ENCODE data around the gene KMT2C.
A peak's percentile ranks its signal among the peaks of the same experiment; 100 is the strongest.
"Not testable (repeated sequence)": the region's sequence is repeated elsewhere in the genome, so short reads cannot be mapped to it uniquely, and the experiment has no call there.

The KMT2C gene

DNA sequence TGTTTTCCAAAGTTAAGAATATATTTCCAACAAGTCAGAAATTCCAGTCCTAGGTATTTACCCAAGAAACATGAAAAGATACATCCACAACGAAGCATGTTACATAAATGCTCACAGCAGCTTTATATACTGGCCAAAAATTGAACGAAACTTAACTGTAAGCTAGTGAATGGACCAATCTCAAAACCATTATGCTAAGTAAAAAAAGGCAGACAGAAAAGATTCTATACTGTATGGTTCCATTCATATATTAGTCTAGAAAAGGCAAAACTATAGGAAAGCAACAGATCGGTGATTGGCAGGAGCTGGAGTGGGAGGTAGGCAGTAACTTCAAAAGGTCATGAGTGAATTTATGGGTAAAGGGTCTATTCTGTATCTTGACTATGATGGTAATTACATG, 150.8 kb downstream of the KMT2C start:
- not testable (repeated sequence) for H3K4me3 Mint-ChIP-seq; H3K27me3 Mint-ChIP-seq; H3K4me1 Mint-ChIP-seq (ENCODE audit: low read depth); H3K27ac Mint-ChIP-seq; H3K9me3 Mint-ChIP-seq
- peaks cover 25% of the 10 kb centered on the region for H3K36me3 Mint-ChIP-seq (ENCODE audit: low read depth)

DNA sequence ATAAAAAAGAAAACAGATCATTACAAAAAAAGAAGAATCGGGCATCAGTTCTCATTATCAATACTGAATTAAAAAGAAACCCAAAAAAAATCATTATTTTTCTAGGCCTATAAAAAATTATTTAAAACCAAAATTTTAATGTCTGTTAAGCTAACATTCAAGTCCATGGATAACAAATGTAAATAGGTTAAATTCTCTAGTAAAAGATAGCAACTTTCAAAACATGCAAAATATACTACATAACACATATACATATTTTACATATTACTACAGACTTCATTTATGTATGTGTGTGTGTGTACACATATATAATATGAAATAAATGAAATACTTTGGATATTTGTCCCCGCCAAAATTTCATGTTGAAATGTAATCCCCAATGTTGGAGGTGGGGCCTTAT, 158.1 kb downstream of the KMT2C start:
- H3K36me3 Mint-ChIP-seq (ENCODE audit: low read depth): peaks cover 19% of the 10 kb centered on the region
- H3K4me1 Mint-ChIP-seq (ENCODE audit: low read depth); H3K27me3 Mint-ChIP-seq; H3K27ac Mint-ChIP-seq; H3K4me3 Mint-ChIP-seq; H3K9me3 Mint-ChIP-seq: not testable (repeated sequence)

DNA sequence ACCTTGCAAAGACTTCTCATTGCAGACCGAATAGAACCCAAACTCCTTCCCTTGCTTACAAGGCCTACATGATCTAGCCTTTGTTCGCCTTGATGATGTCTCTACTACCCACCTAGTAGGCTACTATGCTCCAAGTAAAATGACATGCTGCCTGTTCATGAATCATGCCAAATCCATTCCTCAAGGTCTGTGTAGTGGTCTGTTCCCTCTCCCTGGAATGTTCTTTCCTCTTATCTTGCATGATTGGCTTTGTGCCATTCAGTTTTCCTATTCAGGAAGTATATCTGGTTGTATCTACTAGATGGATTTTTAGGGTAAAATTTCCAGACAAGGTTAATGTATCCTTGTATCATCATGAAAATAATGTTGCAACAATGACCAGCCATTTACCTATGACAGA, 165.4 kb downstream of the KMT2C start:
- H3K4me1 Mint-ChIP-seq (ENCODE audit: low read depth); H3K9me3 Mint-ChIP-seq; H3K27me3 Mint-ChIP-seq; H3K4me3 Mint-ChIP-seq; H3K27ac Mint-ChIP-seq: not testable (repeated sequence)
- peaks cover 48% of the 10 kb centered on the region for H3K36me3 Mint-ChIP-seq (ENCODE audit: low read depth)

DNA sequence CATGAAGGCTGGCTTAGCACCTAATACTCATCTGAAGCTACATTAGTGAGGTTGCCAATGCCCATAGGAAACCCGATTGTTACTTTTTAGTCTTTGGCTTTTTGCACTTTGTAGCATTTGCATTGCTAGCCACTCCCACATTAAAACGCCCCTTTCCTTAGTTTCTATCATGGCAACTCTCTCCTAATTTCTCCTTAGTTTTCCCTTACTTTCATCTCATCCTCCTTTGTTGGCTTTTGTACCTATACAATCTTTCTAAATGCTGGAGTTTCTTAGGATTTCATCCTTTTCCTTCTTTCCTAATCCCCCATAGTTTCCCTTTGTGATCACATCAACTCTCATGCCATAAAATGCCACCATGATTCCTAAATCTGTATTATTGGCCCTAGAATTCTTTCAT, 168.9 kb downstream of the KMT2C start:
- not testable (repeated sequence) for H3K4me1 Mint-ChIP-seq (ENCODE audit: low read depth); H3K9me3 Mint-ChIP-seq; H3K4me3 Mint-ChIP-seq; H3K27me3 Mint-ChIP-seq
- Mint-ChIP-seq H3K27ac (peak overlapping the region; percentile 1), H3K36me3 (ENCODE audit: low read depth) (peaks cover 53% of the 10 kb centered on the region)

DNA sequence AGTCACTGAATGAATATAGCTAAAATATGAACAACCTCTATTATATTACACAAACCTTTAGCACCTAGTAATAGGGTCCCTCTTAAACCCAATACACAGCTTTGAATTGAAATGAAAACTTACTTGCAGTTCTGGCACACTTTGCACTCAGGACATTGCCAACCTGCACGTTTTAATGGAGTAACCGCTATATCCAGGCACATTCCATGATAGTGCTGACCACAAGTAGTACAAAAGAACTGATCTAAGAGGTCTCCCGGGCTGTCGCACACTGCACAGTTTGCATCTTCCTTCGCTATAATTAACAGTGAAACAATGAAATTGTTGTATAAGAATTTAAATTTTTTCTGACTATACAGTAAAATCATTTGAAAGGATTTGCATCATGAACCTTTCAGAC, 170.9 kb downstream of the KMT2C start:
- H3K4me1 Mint-ChIP-seq (ENCODE audit: low read depth); H3K27ac Mint-ChIP-seq; H3K9me3 Mint-ChIP-seq; H3K4me3 Mint-ChIP-seq; H3K27me3 Mint-ChIP-seq: not testable (repeated sequence)
- peaks cover 39% of the 10 kb centered on the region for H3K36me3 Mint-ChIP-seq (ENCODE audit: low read depth)

DNA sequence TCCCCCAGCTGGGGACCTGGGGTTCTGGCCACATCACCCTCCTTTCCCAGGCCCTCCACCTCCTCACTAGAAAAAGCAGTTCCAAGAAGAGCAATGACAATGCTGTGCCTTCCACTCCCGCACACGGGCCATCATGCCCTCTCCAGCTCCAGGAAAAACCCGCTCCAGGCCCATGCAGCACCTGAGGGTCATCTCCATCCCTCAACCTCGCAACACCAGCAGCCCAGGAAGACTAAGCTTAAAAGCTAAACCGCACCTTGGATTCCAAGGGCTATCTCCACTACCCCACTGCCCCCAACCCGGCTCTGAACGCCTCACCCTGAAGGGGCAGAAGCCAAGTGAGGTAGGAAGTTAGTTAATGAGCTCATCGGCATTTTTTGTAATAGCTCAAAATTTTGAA, 173.7 kb downstream of the KMT2C start:
- peaks cover 38% of the 10 kb centered on the region for H3K36me3 Mint-ChIP-seq (ENCODE audit: low read depth)
- not testable (repeated sequence) for H3K27me3 Mint-ChIP-seq; H3K4me1 Mint-ChIP-seq (ENCODE audit: low read depth); H3K9me3 Mint-ChIP-seq; H3K4me3 Mint-ChIP-seq; H3K27ac Mint-ChIP-seq

DNA sequence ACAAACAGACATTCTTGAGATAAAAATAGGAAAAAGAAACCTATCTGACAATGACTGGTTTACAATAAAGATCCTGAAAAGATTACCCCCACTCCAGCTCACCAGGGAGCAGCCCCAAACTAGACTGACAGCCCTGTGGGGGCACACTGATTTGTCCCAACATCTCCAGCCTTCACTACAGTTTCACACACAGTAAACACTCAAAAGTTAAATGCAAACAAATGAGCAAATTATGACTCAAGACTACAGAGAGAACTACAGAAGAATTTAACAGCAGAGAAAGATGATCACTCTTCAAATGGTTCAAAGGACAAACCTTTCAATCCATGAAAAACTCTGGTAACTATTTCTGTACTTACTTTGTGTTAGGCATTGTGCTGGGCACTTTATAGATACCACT, 176.2 kb downstream of the KMT2C start:
- not testable (repeated sequence) for H3K4me1 Mint-ChIP-seq (ENCODE audit: low read depth); H3K4me3 Mint-ChIP-seq; H3K27ac Mint-ChIP-seq; H3K9me3 Mint-ChIP-seq; H3K27me3 Mint-ChIP-seq
- H3K36me3 Mint-ChIP-seq (ENCODE audit: low read depth): peaks cover 40% of the 10 kb centered on the region

DNA sequence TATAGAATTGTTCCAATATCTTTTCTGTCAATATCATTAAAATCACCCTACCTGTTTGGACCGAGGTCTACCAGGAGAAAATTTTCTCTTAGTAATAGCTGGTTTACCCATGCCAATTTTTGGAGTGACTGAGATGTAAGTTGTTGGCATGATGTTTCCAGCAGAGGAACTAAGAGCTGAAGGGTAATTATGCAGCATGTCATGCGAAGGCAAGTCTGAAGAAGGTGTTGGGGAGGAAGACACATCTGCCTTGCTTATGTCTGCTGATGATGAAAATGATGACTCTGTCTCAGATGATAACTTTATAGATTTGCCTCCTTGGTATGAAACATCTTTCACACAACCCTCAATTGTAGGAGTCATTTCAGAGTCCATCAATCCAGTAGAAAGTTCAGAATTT, 188.0 kb downstream of the KMT2C start:
- H3K27me3 Mint-ChIP-seq; H3K4me3 Mint-ChIP-seq; H3K27ac Mint-ChIP-seq; H3K4me1 Mint-ChIP-seq (ENCODE audit: low read depth); H3K9me3 Mint-ChIP-seq: not testable (repeated sequence)
- peaks cover 60% of the 10 kb centered on the region for H3K36me3 Mint-ChIP-seq (ENCODE audit: low read depth)

DNA sequence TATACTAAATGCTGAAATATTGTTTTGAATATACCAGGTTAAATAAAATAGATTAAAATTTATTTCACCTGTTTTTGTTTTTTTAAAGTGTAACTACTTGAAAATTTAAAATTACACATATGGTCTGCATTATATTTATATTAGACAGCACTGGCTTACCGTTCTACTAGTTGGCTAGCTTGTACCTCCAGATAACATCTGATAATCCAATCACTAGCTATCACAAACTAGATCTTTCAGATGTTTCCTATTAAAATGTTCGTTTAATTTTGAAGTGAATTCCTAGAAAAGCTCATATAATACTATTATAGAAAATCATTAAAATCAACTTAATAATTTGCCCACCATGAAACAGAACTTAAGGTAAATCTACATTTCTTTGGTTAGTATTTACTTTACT, 190.4 kb downstream of the KMT2C start:
- H3K4me1 Mint-ChIP-seq (ENCODE audit: low read depth); H3K9me3 Mint-ChIP-seq; H3K27ac Mint-ChIP-seq; H3K4me3 Mint-ChIP-seq; H3K27me3 Mint-ChIP-seq: not testable (repeated sequence)
- H3K36me3 Mint-ChIP-seq (ENCODE audit: low read depth): peaks cover 46% of the 10 kb centered on the region

DNA sequence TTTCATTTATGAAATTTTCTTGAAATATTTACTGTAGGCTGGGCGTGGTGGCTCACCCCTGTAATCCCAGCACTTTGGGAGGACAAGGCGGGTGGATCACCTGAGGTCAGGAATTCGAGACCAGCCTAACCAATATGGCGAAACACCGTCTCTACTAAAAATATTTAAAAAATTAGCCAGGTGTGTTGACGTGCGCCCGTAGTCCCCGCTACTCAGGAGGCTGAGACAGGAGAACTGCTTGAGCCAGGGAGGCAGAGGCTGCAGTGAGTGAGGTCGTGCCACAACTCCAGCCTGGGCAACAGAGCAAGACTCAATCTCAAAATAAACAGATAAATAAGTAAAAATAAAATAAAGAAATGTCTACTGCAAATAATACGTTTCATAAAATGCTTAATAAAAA, 192.3 kb downstream of the KMT2C start:
- not testable (repeated sequence) for H3K4me1 Mint-ChIP-seq (ENCODE audit: low read depth); H3K27ac Mint-ChIP-seq; H3K4me3 Mint-ChIP-seq; H3K27me3 Mint-ChIP-seq; H3K9me3 Mint-ChIP-seq
- peaks cover 34% of the 10 kb centered on the region for H3K36me3 Mint-ChIP-seq (ENCODE audit: low read depth)

DNA sequence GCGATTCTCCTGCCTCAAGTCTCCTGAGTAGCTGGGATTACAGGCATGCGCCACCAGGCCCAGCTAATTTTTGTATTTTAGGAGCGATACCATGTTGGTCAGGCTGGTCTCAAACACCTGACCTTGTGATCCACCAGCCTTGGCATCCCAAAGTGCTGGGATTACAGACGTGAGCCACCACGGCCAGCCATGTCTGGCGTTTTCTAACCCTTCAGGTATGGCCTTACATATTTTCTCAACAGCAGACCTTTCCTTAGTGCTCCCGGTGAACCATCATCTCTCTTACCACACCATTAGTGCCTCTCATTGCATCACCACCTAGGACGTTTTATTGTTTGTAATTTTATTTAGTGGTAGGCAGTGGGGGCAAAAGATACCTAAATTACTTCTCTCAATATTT, 194.5 kb downstream of the KMT2C start:
- H3K36me3 Mint-ChIP-seq (ENCODE audit: low read depth): peaks cover 24% of the 10 kb centered on the region
- H3K9me3 Mint-ChIP-seq; H3K4me1 Mint-ChIP-seq (ENCODE audit: low read depth); H3K27ac Mint-ChIP-seq; H3K27me3 Mint-ChIP-seq; H3K4me3 Mint-ChIP-seq: not testable (repeated sequence)

DNA sequence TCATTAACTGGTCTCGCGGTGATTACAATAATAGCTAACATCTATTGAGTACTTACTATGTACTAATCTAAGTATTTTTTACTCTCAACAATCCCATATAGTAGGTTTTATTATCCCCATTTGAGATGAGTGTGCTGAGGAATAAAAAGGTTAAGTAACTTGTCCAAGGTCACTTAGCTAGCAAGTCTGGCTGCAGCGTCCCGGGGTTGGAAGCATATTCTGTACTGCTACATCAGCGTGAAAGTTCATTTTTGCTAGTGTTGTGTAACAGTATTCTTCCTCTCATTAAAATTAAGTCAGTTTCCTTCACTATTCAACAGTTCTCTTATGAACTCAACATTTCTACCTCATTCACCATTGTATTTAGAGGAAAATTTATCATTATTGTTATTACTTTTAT, 199.5 kb downstream of the KMT2C start:
- not testable (repeated sequence) for H3K27me3 Mint-ChIP-seq; H3K9me3 Mint-ChIP-seq; H3K4me1 Mint-ChIP-seq (ENCODE audit: low read depth); H3K4me3 Mint-ChIP-seq; H3K27ac Mint-ChIP-seq
- peaks cover 24% of the 10 kb centered on the region for H3K36me3 Mint-ChIP-seq (ENCODE audit: low read depth)

DNA sequence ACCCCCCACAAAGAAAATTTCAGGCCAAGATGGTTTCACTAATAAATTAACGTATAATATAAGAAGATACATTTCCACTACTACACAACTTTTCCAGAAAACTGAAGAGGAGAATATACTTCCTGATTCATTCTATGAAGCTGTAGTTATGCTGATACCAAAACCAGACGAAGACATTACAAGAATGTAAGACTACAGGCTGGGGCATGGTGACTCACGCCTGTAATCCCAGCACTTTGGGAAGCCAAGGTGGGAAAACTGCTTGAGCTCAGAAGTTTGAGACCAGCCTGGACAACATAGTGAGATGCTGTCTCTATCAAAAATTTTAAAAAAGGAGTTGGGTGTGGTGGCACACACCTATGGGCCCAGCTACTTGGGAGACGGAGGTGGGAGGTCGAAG, 201.4 kb downstream of the KMT2C start:
- not testable (repeated sequence) for H3K9me3 Mint-ChIP-seq; H3K4me3 Mint-ChIP-seq; H3K27ac Mint-ChIP-seq; H3K27me3 Mint-ChIP-seq; H3K4me1 Mint-ChIP-seq (ENCODE audit: low read depth)
- H3K36me3 Mint-ChIP-seq (ENCODE audit: low read depth): peaks cover 28% of the 10 kb centered on the region

DNA sequence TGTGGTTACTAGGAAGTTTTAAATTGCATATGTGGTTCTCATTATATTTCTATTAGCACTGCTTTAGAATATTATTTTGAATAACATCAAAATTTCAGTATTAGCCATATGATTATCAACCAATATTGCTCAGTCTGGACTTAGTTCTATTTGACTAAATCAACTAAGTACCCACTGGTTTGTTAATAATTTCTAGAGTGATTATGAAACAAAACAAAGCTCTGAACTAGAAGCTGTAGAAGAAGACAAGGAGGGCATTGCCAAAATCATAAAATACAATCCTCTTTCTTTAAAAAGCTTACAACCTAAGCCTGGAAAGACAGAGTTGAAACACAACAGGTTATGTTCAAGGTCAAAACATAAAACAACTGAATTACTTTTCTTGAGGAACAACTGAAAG, 204.7 kb downstream of the KMT2C start:
- H3K4me3 Mint-ChIP-seq: no peak overlapping the region
- peaks cover 35% of the 10 kb centered on the region for H3K36me3 Mint-ChIP-seq (ENCODE audit: low read depth)
- no peaks in the 10 kb centered on the region for H3K9me3 Mint-ChIP-seq
- H3K27ac Mint-ChIP-seq: no peak overlapping the region
- H3K4me1 Mint-ChIP-seq (ENCODE audit: low read depth): no peaks in the 10 kb centered on the region
- H3K27me3 Mint-ChIP-seq: no peaks in the 10 kb centered on the region

DNA sequence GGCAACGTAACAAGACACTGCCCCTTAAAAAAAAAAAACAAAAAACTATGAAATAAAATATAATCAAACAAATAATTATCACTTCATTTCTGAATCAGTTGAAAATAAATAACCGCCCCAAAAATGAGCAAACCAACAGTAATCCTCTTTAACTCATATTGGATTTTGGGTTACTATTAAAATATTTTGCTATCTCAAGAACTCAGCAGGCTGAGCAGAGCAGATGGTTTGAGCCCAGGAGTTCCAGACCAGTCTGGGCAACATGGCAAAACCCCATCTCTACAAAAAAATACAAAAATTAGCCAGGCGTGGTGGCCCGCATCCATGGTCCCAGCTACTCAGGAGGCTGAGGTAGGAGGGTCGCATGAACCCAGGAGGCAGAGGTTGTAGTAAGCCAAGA, 216.2 kb downstream of the KMT2C start:
- not testable (repeated sequence) for H3K27me3 Mint-ChIP-seq; H3K27ac Mint-ChIP-seq; H3K4me3 Mint-ChIP-seq; H3K4me1 Mint-ChIP-seq (ENCODE audit: low read depth); H3K9me3 Mint-ChIP-seq
- peaks cover 22% of the 10 kb centered on the region for H3K36me3 Mint-ChIP-seq (ENCODE audit: low read depth)

DNA sequence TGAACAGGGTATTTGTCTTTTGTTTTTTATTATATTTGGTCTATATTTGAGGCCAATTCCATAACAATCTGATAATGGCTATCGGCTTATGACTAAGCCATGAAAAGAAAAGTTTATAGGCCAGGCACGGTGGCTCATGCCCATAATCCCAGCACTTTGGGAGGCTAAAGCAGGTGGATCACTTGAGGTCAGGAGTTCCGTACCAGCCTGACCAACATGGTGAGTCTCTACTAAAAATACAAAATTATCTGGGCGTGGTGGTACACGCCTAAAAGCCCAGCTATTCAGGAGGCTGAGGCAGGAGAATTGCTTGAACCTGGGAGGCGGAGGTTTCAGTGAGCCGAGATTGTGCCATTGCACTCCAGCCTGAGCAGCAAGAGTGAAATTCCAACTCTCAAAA, 227.0 kb downstream of the KMT2C start:
- not testable (repeated sequence) for H3K27ac Mint-ChIP-seq; H3K4me1 Mint-ChIP-seq (ENCODE audit: low read depth); H3K4me3 Mint-ChIP-seq; H3K27me3 Mint-ChIP-seq; H3K9me3 Mint-ChIP-seq
- H3K36me3 Mint-ChIP-seq (ENCODE audit: low read depth): peaks cover 31% of the 10 kb centered on the region

DNA sequence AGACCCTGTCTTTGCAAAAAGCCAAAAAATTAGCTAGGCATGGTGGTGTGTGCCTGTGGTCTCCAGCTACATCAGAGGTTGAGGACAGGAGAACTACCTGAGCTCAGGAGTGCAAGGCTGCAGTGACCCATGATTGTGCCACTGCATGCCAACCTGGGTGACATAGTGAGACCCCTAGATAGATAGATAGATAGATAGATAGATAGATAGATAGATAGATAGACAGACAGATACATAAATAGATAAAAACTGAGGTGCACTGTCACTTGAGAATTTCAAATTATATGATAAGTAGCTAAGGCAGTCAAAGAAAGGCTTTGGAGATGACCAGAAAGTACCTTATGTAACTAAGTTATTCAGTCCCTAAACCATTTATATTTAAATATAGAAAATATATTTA, 231.4 kb downstream of the KMT2C start:
- H3K36me3 Mint-ChIP-seq (ENCODE audit: low read depth): peaks cover 25% of the 10 kb centered on the region
- not testable (repeated sequence) for H3K27ac Mint-ChIP-seq; H3K4me3 Mint-ChIP-seq; H3K4me1 Mint-ChIP-seq (ENCODE audit: low read depth); H3K27me3 Mint-ChIP-seq; H3K9me3 Mint-ChIP-seq

Data from stimulated activated naive CD8-positive, alpha-beta T cell treated with anti-CD3 and anti-CD28 coated beads, Interleukin-15, Interleukin-2, amounts not matched to agents 100 ng/mL and 50 ng/mL, for 24 hours (primary cell).